ENCODE measurements around the gene RTP5.

Gene RTP5

DNA sequence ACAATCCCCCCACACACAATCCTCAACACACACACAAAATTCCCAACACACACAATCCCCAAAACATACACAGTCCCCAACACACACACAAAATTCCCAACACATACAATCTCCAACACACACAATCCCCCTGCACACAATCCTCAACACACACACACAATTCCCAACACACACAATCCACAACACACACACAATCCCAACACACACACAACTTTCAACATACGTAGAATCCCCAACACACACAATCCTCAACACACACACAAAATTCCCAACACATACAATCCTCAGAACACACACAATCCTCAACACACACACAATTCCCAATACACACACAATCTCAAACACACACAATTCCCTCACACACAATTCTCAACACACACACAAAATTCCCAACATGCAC lies 8.3 kb upstream of the RTP5 start:
- FAIRE-seq (no peak), DNase-seq (ENCODE audit: insufficient read length, low spot score) (no peak)
- TF ChIP-seq, protein P1, sequence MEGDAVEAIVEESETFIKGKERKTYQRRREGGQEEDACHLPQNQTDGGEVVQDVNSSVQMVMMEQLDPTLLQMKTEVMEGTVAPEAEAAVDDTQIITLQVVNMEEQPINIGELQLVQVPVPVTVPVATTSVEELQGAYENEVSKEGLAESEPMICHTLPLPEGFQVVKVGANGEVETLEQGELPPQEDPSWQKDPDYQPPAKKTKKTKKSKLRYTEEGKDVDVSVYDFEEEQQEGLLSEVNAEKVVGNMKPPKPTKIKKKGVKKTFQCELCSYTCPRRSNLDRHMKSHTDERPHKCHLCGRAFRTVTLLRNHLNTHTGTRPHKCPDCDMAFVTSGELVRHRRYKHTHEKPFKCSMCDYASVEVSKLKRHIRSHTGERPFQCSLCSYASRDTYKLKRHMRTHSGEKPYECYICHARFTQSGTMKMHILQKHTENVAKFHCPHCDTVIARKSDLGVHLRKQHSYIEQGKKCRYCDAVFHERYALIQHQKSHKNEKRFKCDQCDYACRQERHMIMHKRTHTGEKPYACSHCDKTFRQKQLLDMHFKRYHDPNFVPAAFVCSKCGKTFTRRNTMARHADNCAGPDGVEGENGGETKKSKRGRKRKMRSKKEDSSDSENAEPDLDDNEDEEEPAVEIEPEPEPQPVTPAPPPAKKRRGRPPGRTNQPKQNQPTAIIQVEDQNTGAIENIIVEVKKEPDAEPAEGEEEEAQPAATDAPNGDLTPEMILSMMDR (IDR thresholded peaks at IDR 0.05; ENCODE audit: insufficient read depth, missing control alignments) = no peak

DNA sequence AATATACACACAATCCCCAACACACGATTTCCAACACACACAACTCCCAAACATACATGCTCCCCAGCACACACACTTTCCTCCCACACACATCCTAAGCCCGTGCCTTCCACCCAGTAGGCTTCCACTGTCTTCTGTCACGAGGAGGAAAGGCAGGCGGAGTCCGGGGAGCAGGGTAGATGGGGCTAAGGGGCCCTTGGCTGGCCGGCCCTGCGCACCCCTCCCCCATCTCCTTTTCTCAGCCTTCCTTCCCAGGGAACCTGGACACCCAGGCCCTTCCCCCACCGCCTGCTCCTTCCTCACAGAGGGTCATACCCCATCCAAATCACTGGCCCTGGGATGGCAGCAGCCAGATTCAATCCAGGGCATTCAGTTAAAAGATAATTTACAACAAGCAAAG lies 7.4 kb upstream of the RTP5 start:
- FAIRE-seq = no peak
- no peak for DNase-seq (ENCODE audit: insufficient read length, low spot score)
- TF ChIP-seq, protein P1 (IDR thresholded peaks at IDR 0.05; ENCODE audit: insufficient read depth, missing control alignments) = no peak

DNA sequence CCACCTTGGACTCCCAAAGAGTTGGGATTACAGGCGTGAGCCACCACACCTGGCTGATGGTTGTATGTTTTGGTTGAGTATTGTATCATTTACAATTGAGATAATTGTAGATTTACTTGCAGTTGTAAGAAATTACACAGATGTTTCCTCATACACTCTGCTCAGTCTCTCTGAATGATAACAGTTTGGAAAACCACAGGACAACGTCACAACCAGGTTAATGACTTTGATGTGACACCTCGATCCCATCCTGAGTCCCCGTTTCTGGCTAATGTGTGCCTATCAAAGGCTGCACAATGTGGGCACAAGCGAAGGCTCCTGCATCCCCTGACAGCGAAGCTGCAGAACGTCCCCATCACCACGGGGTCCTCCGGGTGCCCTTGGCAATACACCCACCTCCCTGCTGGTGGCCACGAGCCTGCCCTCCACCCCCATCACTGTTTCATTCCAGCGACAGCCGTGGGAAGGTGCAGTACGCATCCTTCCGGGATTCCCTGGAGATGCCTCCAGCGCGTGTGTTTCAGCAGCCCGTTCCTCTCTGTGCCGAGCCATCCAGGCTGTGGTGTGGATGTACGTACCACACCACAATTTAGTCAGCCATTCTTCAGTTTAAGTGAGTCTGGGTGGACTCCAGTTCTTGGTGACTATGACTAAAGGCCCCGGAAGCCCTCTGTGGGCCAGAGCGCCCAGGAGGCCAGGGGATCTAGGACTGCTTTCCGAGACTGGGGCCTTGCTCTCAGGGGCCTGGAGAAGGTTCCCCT lies 6.6 kb upstream of the RTP5 start:
- DNase-seq (ENCODE audit: insufficient read length, low spot score) (no peak), FAIRE-seq (no peak)
- TF ChIP-seq, protein P1 (IDR thresholded peaks at IDR 0.05; ENCODE audit: insufficient read depth, missing control alignments) = no peak

DNA sequence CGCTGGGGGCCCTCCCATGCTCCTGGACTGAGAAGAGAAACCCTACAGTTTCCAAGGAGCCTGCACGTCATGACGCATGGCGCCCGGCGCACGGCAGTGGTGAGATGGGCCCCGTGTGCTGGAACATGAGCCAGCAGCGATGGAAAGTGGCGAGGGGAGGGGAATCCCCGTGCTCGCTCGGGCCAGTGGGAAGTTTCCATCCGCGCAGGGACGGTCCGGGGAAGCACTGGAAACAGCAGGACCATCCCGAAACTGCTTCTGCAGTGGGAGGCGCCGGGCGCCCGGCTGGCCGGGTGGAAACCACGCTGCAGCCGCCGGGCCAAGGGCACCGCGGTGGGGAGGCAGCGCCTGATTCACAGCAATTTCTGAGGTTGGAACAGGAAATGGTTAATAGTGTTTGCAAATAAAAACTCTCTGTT lies 6.0 kb upstream of the RTP5 start:
- DNase-seq (ENCODE audit: insufficient read length, low spot score) (no peak), FAIRE-seq (no peak)
- TF ChIP-seq, protein P1 (IDR thresholded peaks at IDR 0.05; ENCODE audit: insufficient read depth, missing control alignments) = no peak

DNA sequence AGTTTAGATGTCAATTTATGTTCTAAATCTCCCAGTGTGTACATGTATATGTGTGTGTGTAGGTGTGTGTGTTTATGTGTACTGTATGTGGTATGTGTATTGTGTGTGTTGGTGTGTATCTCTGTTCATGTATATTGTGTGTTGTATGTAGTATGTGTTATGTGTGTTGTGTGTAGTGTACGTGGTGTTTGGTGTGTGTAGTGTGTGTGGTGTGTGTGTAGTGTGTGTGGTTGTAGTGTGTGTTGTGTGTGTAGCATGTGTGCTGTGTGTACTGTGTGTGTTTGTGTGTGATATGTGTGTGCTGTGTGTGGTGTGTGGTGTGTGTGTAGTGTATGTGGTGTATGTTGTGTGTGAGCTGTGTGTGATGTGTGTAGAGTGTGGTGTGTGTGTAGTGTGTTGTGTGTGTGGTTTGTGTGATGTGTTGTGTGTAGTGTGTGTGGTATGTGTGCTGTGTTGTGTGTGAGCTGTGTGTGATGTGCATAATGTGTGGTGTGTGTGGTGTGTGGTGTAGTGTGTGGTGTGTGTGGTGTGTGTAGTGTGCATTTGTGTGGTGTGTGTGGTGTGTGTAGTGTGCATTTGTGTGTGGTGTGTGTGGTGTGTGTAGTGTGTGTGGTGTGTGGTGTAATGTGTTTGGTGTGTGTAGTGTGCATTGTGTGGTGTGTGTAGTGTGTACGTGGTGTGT lies 5.2 kb upstream of the RTP5 start:
- DNase-seq (ENCODE audit: insufficient read length, low spot score) = no peak
- no peak for FAIRE-seq
- TF ChIP-seq, protein P1 (IDR thresholded peaks at IDR 0.05; ENCODE audit: insufficient read depth, missing control alignments) = no peak

DNA sequence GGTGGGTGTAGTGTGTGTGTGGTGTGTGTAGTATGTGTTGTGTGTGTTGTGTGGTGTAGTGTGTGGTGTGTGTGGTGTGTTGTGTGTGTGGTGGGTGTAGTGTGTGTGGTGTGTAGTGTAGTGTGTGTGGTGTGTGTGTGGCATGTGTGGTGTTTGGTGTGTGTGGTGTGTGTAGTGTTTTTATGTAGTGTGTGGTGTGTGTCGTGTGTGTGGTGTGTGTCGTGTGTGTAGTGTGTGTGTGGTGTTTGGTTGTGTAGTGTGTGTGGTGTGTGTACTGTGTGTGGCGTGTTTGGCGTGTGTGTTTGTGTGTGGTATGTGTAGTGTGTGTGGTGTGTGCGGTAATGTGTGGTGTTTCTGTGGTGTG lies 4.7 kb upstream of the RTP5 start:
- no peak for FAIRE-seq
- TF ChIP-seq, protein P1 (IDR thresholded peaks at IDR 0.05; ENCODE audit: insufficient read depth, missing control alignments) = no peak
- no peak for DNase-seq (ENCODE audit: insufficient read length, low spot score)

DNA sequence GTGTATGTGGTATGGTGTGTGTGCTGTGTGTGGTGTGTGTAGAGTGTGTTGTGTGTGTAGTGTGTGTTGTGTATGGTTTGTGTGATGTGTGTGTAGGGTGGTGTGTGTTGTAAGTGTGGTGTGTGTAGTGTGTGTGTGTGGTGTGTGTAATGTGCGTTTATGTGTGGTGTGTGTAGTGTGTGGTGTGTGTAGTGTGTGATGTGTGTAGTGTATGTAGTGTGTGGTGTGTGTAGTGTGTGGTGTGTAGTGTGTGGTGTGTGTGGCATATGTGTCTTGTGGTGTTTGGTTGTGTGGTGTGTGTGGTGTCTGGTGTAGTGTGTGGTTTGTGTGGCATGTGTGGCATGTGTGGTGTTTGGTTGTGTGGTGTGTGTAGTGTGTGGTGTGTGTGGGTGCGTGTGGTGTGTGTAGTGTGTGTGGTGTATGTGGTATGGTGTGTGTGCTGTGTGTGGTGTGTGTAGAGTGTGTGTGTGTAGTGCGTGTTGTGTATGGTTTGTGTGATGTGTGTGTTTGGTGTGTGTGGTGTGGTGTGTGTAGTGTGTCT lies 4.0 kb upstream of the RTP5 start:
- no peak for DNase-seq (ENCODE audit: insufficient read length, low spot score)
- TF ChIP-seq, protein P1 (IDR thresholded peaks at IDR 0.05; ENCODE audit: insufficient read depth, missing control alignments) = no peak
- peak; percentile 55 for FAIRE-seq

All from D721Med (cell line).